Measurements from ENCODE around the gene IMPDH2. TPM values are rescaled to one million over a fixed set of nuclear protein-coding genes. Genes with fewer than 3 reads are reported as not detected.

The IMPDH2 gene
- total RNA-seq, 1 experiment from 2014 or later: 599 TPM

GRCh38 chr3:48990636-48991469, 38.3 kb downstream of the IMPDH2 start:
- intact Hi-C loops (cut with micrococcal nuclease): no loop called here
- TF ChIP-seq ELF1 (IDR thresholded peaks at IDR 0.05; ENCODE audit: borderline replicate concordance, low read depth): no peak
- TF ChIP-seq SIN3A (IDR thresholded peaks at IDR 0.05; ENCODE audit: low read depth): no peak
- peak; percentile 80 for TF ChIP-seq MAX (IDR thresholded peaks at IDR 0.05)
- no peak for TF ChIP-seq ZNF274 (IDR thresholded peaks at IDR 0.05; ENCODE audit: low read depth, low read length)
- no peak for TF ChIP-seq ATF3 (IDR thresholded peaks at IDR 0.05)
- no peak for TF ChIP-seq RAD21 (IDR thresholded peaks at IDR 0.05; ENCODE audit: low read depth)
- peak; percentile 6; the same call in 1 of the 2 replicates for TF ChIP-seq ZFX (IDR thresholded peaks at IDR 0.05)
- 0 out of 2 replicates have a peak, but pooled peaks have one; percentile 19 for TF ChIP-seq POLR2AphosphoS5 (IDR thresholded peaks at IDR 0.05; ENCODE audit: low read depth, low read length)
- TF ChIP-seq ZBTB33 (IDR thresholded peaks at IDR 0.05; ENCODE audit: extremely low read depth, insufficient replicate concordance, low read length): no peak
- TF ChIP-seq CTCF (IDR thresholded peaks at IDR 0.05 in 2 of 3, conservative IDR thresholded peaks at IDR 0.05 in 1 of 3; ENCODE audit: borderline replicate concordance in 1 of 3, insufficient read depth in 1 of 3, low read depth in 2 of 3, low read length in 2 of 3): no peak
- peak; percentile 80 for TF ChIP-seq YY1 (IDR thresholded peaks at IDR 0.05; ENCODE audit: extremely low read depth, insufficient replicate concordance, low read depth, low read length)
- no peak for TF ChIP-seq FOSL1 (IDR thresholded peaks at IDR 0.05; ENCODE audit: low read depth)
- no peaks in the 10 kb centered on the region for H4K20me1 ChIP-seq (ENCODE audit: insufficient read depth)
- ChIA-PET POLR2A (interaction anchor here (1.3 to 3.4 kb wide), 2 partner anchors 16 to 39 kb away, joined by 3 to 26 read pairs; partner anchors contain the start of gene WDR6), CTCF (no interaction called here), RAD21 (ENCODE audit: low non-redundant PET in 1 of 2, low total read pairs in 2 of 2, uncharacterized antibody in 2 of 2, unreplicated experiment in 2 of 2) (no interaction called here)
- H3K27me3 ChIP-seq (ENCODE audit: insufficient read depth, low read length): no peaks in the 10 kb centered on the region
- peak overlapping the region; percentile 98 for H3K27ac ChIP-seq (ENCODE audit: low read depth, low read length)
- BruUV-seq (replicated peaks): no TSS peak
- peak overlapping the region; percentile 83 for H3K9ac ChIP-seq (ENCODE audit: low read length)
- peaks cover 23 to 27% of the 10 kb centered on the region in 2 experiments for H3K4me1 ChIP-seq (ENCODE audit: control insufficient read depth in 1 of 2, insufficient read depth in 2 of 2, low read length in 2 of 2)
- peak overlapping the region; percentile 85 for H3K4me2 ChIP-seq (ENCODE audit: low read length)
- H3K9me2 ChIP-seq (ENCODE audit: insufficient read depth): no peaks in the 10 kb centered on the region
- no peak overlapping the region for H2AFZ ChIP-seq (ENCODE audit: low read depth, low read length, poor library complexity, severe bottlenecking)
- peaks cover 50% of the 10 kb centered on the region for H3K79me2 ChIP-seq (ENCODE audit: insufficient read depth, low read length)
- H3K36me3 ChIP-seq (ENCODE audit: control insufficient read depth in 1 of 2, insufficient read depth in 2 of 2, low read length in 2 of 2): peaks cover 1 to 6% of the 10 kb centered on the region in 2 experiments; a peak in 1 of 4 replicates
- H3K9me3 ChIP-seq (ENCODE audit: control insufficient read depth in 1 of 2, insufficient read depth in 1 of 2, low read depth in 1 of 2, low read length in 2 of 2): no peaks in the 10 kb centered on the region
- DNase-seq (ENCODE audit: low read depth, low spot score): no peak
- peak; percentile 27 for ATAC-seq
- H3K4me3 ChIP-seq (replicated peaks in 1 of 2; ENCODE audit: low read depth in 1 of 2, low read length in 2 of 2): peak overlapping the region; percentile 76 to 80

Data from HCT116 (cell line).